ENCODE measurements around the gene AOPEP.

The AOPEP gene

GRCh38 chr9:95129476-95130291, 403.2 kb downstream of the AOPEP start:
- no peaks in the 10 kb centered on the region for H3K36me3 ChIP-seq (ENCODE audit: control insufficient read depth in 2 of 2, insufficient read depth in 2 of 2, low read length in 2 of 2)
- no peaks in the 10 kb centered on the region for H3K27me3 ChIP-seq (ENCODE audit: control insufficient read depth in 2 of 2, insufficient read depth in 2 of 2, low read length in 2 of 2)
- H3K27ac ChIP-seq (ENCODE audit: low read depth in 2 of 2, low read length in 2 of 2) = peak overlapping the region in 1 of 2 donors; percentile 45
- peaks cover 9 to 18% of the 10 kb centered on the region in 2 donors for H3K4me1 ChIP-seq (ENCODE audit: control insufficient read depth in 2 of 2, insufficient read depth in 2 of 2, low read length in 2 of 2)
- no peak overlapping the region for H3K4me3 ChIP-seq (ENCODE audit: low read length in 2 of 2)
- H3K9me3 ChIP-seq (ENCODE audit: control insufficient read depth in 2 of 2, low read length in 2 of 2) = no peaks in the 10 kb centered on the region
- H3K9ac ChIP-seq (ENCODE audit: low read depth in 1 of 2, low read length in 2 of 2) = no peak overlapping the region

- Histone ChIP-seq H3K4me3 (ENCODE audit: low read length in 2 of 2) (no peak overlapping the region), H3K9ac (ENCODE audit: low read depth in 1 of 2, low read length in 2 of 2) (peak overlapping the region in 1 of 2 donors; percentile 4), H3K27ac (ENCODE audit: low read depth in 2 of 2, low read length in 2 of 2) (peak overlapping the region in 1 of 2 donors; percentile 45), H3K27me3 (ENCODE audit: control insufficient read depth in 2 of 2, insufficient read depth in 2 of 2, low read length in 2 of 2) (no peaks in the 10 kb centered on the region), H3K9me3 (ENCODE audit: control insufficient read depth in 2 of 2, low read length in 2 of 2) (no peaks in the 10 kb centered on the region), H3K36me3 (ENCODE audit: control insufficient read depth in 2 of 2, insufficient read depth in 2 of 2, low read length in 2 of 2) (no peaks in the 10 kb centered on the region), H3K4me1 (ENCODE audit: control insufficient read depth in 2 of 2, insufficient read depth in 2 of 2, low read length in 2 of 2) (peaks cover 9 to 18% of the 10 kb centered on the region in 2 donors)
Observed at GRCh38 chr9:95130484-95130883, 404.0 kb downstream of the AOPEP start.

GRCh38 chr9:95131023-95131943, 404.8 kb downstream of the AOPEP start:
- H3K4me3 ChIP-seq (ENCODE audit: low read length in 2 of 2) = no peak overlapping the region
- H3K27ac ChIP-seq (ENCODE audit: low read depth in 2 of 2, low read length in 2 of 2) = peak overlapping the region in 1 of 2 donors; percentile 53
- no peaks in the 10 kb centered on the region for H3K27me3 ChIP-seq (ENCODE audit: control insufficient read depth in 2 of 2, insufficient read depth in 2 of 2, low read length in 2 of 2)
- H3K9me3 ChIP-seq (ENCODE audit: control insufficient read depth in 2 of 2, low read length in 2 of 2) = no peaks in the 10 kb centered on the region
- H3K36me3 ChIP-seq (ENCODE audit: control insufficient read depth in 2 of 2, insufficient read depth in 2 of 2, low read length in 2 of 2) = no peaks in the 10 kb centered on the region
- H3K4me1 ChIP-seq (ENCODE audit: control insufficient read depth in 2 of 2, insufficient read depth in 2 of 2, low read length in 2 of 2) = peaks cover 9 to 18% of the 10 kb centered on the region in 2 donors
- no peak overlapping the region for H3K9ac ChIP-seq (ENCODE audit: low read depth in 1 of 2, low read length in 2 of 2)

- Histone ChIP-seq H3K36me3 (ENCODE audit: control insufficient read depth in 2 of 2, insufficient read depth in 2 of 2, low read length in 2 of 2) (no peaks in the 10 kb centered on the region), H3K9me3 (ENCODE audit: control insufficient read depth in 2 of 2, low read length in 2 of 2) (no peaks in the 10 kb centered on the region), H3K27ac (ENCODE audit: low read depth in 2 of 2, low read length in 2 of 2) (peak overlapping the region; percentile 40 to 53), H3K4me3 (ENCODE audit: low read length in 2 of 2) (no peak overlapping the region), H3K9ac (ENCODE audit: low read depth in 1 of 2, low read length in 2 of 2) (no peak overlapping the region), H3K4me1 (ENCODE audit: control insufficient read depth in 2 of 2, insufficient read depth in 2 of 2, low read length in 2 of 2) (peaks cover 9 to 13% of the 10 kb centered on the region in 2 donors), H3K27me3 (ENCODE audit: control insufficient read depth in 2 of 2, insufficient read depth in 2 of 2, low read length in 2 of 2) (no peaks in the 10 kb centered on the region)
Observed at GRCh38 chr9:95132366-95133324, 406.1 kb downstream of the AOPEP start.

- H3K9me3 ChIP-seq (ENCODE audit: control insufficient read depth in 2 of 2, low read length in 2 of 2) = no peaks in the 10 kb centered on the region
- peak overlapping the region; percentile 12 to 40 for H3K27ac ChIP-seq (ENCODE audit: low read depth in 2 of 2, low read length in 2 of 2)
- H3K4me1 ChIP-seq (ENCODE audit: control insufficient read depth in 2 of 2, insufficient read depth in 2 of 2, low read length in 2 of 2) = peaks cover 9 to 13% of the 10 kb centered on the region in 2 donors
- H3K4me3 ChIP-seq (ENCODE audit: low read length in 2 of 2) = no peak overlapping the region
- H3K27me3 ChIP-seq (ENCODE audit: control insufficient read depth in 2 of 2, insufficient read depth in 2 of 2, low read length in 2 of 2) = no peaks in the 10 kb centered on the region
- H3K36me3 ChIP-seq (ENCODE audit: control insufficient read depth in 2 of 2, insufficient read depth in 2 of 2, low read length in 2 of 2) = peaks cover 0 to 3% of the 10 kb centered on the region in 2 donors
- H3K9ac ChIP-seq (ENCODE audit: low read depth in 1 of 2, low read length in 2 of 2) = no peak overlapping the region
Observed at GRCh38 chr9:95133325-95133705, 406.8 kb downstream of the AOPEP start.

GRCh38 chr9:95134457-95134881, 408.0 kb downstream of the AOPEP start:
- peaks cover 9 to 13% of the 10 kb centered on the region in 2 donors for H3K4me1 ChIP-seq (ENCODE audit: control insufficient read depth in 2 of 2, insufficient read depth in 2 of 2, low read length in 2 of 2)
- peak overlapping the region; percentile 14 to 31 for H3K4me3 ChIP-seq (ENCODE audit: low read length in 2 of 2)
- no peaks in the 10 kb centered on the region for H3K9me3 ChIP-seq (ENCODE audit: control insufficient read depth in 2 of 2, low read length in 2 of 2)
- peaks cover 0 to 6% of the 10 kb centered on the region in 2 donors for H3K36me3 ChIP-seq (ENCODE audit: control insufficient read depth in 2 of 2, insufficient read depth in 2 of 2, low read length in 2 of 2)
- peak overlapping the region; percentile 39 to 47 for H3K27ac ChIP-seq (ENCODE audit: low read depth in 2 of 2, low read length in 2 of 2)
- peak overlapping the region in 1 of 2 donors; percentile 23 for H3K9ac ChIP-seq (ENCODE audit: low read depth in 1 of 2, low read length in 2 of 2)
- H3K27me3 ChIP-seq (ENCODE audit: control insufficient read depth in 2 of 2, insufficient read depth in 2 of 2, low read length in 2 of 2) = no peaks in the 10 kb centered on the region

- Histone ChIP-seq H3K9me3 (ENCODE audit: control insufficient read depth in 2 of 2, low read length in 2 of 2) (no peaks in the 10 kb centered on the region), H3K36me3 (ENCODE audit: control insufficient read depth in 2 of 2, insufficient read depth in 2 of 2, low read length in 2 of 2) (peaks cover 0 to 6% of the 10 kb centered on the region in 2 donors), H3K4me3 (ENCODE audit: low read length in 2 of 2) (no peak overlapping the region), H3K9ac (ENCODE audit: low read depth in 1 of 2, low read length in 2 of 2) (no peak overlapping the region), H3K4me1 (ENCODE audit: control insufficient read depth in 2 of 2, insufficient read depth in 2 of 2, low read length in 2 of 2) (peaks cover 7 to 9% of the 10 kb centered on the region in 2 donors), H3K27ac (ENCODE audit: low read depth in 2 of 2, low read length in 2 of 2) (no peak overlapping the region), H3K27me3 (ENCODE audit: control insufficient read depth in 2 of 2, insufficient read depth in 2 of 2, low read length in 2 of 2) (no peaks in the 10 kb centered on the region)
Observed at GRCh38 chr9:95135756-95136155, 409.3 kb downstream of the AOPEP start.

Data from mucosa of rectum (tissue), 2 donors.